Stimulated activated CD8-positive, alpha-beta memory T cell treated with anti-CD3 and anti-CD28 coated beads, Interleukin-4, amount 100 ng/mL, for 48 hours (primary cell): ENCODE results near the gene MSANTD1.
A peak's percentile ranks its signal among the peaks of the same experiment; 100 is the strongest.

Experiments
- DNase-seq: peaks from one replicate; pipeline ENCODE4 v3.0.0-alpha.2; 2020

The MSANTD1 gene

DNA sequence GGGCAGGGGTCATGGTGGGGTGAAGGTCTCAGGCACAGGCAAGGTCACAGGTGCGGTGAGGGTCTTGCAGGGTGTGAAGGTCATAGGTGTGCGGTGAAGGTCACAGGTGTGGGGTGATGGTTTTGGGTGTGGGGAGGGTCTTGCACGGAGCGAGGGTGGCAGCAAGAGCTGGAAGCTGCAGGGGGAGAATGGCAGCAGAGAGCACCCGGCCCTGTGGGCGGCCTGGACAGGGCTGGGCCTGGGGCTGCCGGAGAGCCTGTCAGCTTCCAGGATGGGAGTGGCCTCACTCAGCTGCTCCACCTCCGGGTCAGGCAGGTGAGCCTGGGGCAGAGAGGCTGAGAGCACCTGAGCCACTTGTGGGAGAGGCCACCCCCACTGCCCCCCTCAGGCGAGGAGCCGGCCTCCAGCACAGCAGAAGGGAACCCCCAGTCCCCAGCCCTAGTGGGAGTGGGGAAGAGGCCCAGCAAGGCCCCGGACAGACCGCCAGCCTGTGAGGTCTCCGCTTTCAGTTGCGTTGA, 1.5 kb downstream of the MSANTD1 start:
- DNase-seq = no peak

DNA sequence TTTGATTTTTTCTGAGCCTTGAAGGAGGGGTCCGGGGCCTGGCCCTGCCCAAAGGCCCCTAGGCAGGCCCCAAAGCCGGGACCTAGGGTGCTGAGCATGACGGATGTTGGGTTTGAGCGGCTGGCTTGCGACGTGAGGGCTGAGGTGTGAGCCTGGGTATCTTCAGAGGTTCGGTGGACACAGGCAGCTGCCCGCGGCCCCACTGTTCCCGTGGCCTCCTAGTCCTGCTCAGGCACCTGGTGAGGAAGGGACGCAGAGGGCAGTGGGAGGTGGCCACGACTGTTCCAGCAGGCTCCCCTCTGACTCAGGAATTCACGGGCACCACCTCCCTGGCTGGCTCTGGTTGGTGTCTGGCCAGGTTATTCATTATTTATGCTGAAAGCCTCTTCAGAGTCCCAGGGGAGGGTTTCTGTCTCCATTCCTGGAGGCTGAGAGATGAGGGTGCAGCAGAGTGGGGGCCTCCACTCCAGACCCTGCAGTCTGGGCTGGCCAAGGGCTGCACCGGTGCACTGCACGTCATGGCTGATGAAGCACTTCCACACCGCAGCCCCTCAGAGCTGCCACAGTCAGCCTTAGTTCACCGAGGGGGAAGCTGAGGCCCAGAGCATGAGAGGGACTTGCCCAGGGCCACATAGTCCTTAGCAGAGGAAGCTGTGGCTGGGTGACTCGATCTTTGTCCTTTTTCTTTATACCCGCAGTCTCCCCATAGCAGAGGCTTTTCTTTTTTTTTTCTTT, 2.2 kb downstream of the MSANTD1 start:
- no peak for DNase-seq

DNA sequence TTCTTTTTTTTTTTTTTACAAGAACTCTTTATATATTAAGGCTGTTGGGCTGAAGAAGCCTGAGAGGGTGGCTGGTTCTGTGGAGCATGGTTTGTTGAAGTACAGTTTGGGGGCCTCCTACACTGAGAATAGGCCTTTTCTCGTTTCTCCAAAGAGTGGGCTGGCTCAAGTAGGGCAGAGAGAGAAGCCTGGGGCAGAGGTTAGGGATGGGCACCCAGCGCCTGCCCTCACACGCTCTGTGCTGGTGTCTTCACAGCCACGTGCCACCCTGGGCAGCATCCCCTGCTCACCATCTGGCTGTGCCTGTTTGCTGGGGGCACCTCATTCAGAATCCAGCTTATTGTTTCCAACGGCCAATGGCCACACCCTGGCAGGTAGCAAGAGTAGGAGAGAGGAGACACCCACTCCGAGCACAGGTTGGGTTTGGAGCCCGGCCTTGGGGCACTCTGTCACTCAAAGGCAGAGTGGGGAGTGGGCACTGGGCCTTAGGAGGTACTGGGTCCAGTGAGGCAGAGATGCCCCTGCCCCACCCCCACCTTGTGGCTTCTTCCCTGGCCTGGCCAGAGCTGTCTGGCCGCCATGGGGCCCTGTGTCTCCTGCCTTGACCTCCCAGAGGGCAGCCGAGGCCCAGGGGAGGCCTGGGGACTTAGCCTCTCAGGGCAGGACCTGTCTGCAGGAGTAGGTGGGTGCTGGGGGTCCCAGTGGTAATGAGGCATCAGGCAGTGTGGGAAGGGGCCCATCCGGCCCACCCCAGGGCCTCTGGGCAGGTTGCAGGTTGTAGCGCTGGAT, 2.9 kb downstream of the MSANTD1 start:
- DNase-seq = no peak

DNA sequence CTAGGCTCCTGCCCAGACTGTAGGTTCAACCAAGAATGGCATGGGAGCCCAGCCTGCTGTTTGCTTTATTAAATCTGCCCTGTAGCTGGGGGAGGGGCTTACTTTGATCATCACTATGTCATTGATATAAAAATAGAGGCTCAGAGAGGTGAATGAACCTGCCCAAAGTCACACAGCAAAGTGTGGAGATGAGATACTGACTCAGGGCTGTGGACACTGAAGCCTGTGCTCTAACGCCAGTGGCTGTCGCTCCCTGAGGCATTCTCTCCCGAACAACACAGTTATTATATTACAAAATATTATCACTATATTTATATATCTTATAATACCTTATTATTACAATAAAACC, 3.5 kb downstream of the MSANTD1 start:
- DNase-seq = no peak

DNA sequence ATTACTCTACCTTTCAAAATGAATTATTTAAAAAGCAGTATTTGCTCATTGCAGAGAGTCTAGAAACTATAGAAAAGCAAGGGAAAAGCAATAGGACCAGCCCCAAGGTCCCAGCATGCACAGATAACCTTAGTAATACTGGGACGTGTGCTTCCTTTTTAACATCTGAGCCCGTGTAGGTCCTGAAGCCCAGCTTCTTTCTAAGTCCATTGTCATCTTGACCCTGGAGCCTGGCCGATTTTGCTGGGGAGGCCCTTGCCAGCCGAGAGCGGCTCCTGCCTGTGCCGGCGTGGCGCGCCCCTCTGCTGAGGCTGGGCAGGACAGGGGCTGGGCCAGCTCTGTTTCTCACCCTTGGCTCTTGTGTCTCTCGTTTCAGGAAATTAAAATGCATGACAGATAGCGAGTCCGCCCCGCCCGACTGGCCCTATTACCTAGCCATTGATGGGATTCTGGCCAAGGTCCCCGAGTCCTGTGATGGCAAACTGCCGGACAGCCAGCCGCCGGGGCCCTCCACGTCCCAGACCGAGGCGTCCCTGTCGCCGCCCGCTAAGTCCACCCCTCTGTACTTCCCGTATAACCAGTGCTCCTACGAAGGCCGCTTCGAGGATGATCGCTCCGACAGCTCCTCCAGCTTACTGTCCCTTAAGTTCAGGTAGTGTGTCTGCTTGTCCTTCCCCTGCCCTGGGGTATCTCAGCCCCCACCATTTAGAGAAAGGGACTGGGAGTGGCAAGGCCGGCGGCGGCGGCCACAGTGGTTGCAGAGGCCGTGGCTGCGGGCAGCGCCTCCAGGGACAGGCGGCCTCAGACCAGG, 4.1 kb downstream of the MSANTD1 start:
- DNase-seq = no peak

DNA sequence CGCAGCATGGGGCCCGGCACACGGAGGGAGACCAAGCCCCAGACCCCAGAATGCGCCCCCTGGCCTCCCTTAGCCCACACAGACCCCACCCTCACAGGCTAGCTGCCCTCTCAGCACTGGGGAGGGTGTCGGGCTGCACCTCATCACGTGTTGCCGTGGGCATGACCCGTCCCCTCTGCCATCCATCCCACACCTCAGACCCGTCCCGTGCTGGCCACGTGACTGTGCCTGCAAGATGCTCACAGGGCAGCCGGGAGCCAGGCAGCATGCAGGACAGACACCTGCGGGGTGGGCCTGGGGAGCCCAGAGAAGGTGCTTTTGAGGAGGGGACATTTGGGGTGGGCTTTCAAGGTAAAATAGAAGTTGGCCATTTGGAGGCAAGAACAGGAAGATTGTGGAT, 4.8 kb downstream of the MSANTD1 start:
- no peak for DNase-seq

DNA sequence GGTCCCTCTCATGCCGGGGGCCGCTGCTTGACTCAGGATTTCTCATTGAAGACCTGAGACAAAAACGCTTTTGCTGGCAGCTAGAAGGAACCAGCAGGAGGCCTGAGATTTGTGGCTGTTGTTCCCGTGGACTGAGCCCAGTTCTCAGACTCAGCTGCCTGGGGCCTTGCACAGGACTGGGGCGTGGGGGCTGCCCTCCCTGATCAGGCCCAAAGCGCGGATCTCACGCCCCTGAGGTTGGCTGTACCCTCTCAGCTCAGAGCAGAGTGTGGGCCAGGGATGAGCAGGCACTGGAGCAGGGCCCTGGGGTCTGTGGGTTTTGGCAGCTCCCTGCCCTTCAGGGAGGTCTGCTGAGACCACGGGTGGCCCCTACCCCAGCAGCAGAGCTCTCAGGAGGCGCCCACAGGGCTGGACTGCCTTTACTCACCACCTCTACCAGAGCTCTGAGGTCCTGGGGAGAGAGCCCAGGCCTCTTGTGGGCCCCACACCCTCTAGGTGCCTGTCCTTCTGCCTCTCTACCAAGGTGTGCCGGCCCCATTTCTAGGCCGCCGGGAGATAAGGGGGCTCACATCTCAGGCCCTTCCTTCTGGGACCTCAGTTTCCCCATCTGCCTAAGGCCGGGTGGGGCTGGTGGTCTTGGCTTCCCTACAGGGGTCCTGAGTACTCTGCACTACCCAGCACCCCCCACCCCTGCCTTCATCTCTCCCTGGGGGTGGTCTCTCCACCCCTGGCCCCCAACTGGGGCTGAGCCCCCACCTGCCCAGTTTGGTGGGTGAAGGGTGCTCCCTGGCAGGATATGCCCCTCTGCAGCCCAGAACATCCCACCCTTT, 5.6 kb downstream of the MSANTD1 start:
- no peak for DNase-seq

DNA sequence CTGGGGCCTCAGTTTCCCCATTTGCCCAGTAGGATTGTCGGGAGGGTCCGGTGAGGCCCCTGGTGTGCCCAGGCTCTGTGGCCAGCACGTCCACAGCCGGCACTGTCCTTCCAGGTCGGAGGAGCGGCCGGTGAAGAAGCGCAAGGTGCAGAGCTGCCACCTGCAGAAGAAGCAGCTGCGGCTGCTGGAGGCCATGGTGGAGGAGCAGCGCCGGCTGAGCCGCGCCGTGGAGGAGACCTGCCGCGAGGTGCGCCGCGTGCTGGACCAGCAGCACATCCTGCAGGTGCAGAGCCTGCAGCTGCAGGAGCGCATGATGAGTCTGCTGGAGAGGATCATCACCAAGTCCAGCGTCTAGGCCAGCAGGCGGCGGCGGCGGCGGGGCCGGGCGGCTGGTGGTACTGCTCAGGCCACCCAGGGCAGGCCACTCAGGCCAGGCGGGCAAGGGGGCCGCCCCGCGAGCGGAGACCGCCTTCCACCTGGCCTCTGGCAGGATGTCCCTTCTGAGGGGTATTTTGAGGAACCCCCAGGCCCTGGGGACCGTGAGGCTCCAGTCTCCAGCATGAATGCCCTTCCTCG, 6.7 kb downstream of the MSANTD1 start:
- no peak for DNase-seq

DNA sequence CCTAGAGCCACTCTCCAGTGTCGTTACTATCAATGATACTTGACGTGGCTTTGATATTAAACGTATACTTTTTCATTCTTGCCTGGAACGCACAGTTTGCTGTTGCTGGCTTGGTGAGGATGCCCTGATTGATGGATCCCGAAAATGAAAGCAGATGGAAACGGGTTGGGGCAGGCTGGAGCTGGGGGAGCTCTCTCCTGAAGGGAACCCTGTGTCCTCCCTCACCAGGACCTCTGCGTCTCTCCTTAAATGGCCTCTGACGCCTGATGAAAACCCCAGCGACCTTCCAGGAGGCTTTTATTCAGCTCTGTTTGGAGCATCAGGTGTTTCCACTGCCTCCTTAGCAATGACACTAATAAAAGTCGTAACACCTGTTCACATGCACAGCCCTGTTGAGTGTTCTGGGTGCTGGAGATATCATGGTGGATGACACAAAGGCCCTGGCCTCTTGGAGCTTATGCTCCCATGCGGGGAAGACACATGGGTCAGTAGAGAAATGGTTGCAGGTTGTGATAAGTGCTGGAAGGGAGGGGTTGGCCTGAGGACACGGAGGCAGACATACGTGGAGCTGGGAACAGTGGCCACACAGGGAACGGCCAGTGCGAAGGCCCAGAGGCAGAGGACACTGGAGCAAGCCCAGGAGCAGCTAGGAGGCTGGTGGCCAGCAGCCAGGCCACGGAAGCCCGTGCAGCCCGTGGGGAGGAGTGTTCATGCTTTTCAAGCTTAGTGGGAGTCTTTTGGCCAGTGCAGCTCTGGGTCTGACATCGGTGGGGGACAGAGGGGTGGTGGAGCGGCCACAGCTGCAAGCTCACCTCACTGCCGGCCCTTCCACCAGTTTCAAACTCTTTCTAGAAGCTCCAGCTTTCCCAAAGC, 7.5 kb downstream of the MSANTD1 start:
- DNase-seq = no peak

DNA sequence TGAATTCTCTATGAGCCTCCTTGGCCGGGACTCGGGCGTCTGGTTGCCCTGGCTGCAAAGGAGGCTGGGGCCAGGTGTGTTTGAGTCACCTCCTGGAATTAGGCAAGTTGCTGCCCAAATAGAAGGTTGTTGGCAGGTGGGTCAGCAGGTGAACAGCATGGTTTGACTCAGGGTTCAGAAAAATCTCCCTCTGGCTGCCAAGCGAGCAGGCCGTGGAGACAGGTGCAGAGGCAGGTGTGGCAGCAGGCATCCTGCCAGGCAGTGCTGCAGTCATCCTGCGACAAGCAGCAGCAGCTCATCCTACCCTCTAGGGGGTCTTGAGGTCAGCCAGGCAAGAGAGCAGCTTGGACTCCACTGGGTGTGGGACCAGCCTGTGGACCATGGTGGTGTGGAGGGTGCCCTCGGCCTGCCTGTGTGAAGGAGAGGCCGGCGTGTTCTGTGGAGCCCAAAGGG, 8.2 kb downstream of the MSANTD1 start:
- no peak for DNase-seq

DNA sequence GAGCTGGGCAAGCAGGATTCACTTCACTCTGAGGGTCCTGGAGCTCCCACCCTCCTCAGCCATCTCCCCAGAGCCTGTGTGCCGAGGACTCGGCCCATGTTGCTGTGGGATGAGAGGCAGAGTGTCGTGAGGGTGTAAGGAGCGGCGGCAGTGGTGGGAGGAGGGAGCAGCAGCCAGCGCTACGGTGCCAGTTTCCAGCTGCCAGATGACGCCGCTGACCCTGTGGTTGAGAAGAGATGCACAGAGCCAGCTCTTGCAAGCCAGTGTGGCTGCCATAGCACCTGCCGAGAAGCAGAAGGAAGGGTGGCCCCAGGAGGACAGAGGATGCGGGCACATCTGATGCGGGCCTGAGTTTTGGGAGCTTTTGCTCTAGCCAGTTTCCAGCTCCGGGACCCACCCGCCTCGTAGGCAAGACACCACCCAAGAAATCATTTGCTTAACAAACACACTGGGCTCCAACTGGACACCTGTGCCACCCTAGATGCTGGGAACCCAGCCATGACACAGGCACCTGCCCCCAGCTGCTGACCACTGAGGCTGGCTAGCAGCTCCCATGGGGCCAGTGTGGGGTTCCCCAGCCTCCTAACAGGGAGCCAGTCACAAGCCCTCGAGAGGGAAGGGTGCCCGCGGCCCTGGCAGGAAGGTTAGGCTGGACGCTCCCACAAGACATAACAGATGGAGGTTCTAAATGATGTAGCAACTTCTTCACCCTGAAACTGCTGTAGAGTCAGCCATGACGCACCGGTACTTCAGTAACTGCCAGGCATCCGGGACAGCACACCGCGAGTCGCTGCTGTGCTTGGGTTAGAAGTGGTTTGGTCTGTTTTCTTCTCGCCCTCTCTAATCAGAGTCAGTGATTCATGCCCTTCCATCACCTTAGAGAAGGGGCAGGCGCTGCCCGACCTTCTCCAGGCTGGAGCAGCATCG, 8.9 kb downstream of the MSANTD1 start:
- no peak for DNase-seq

DNA sequence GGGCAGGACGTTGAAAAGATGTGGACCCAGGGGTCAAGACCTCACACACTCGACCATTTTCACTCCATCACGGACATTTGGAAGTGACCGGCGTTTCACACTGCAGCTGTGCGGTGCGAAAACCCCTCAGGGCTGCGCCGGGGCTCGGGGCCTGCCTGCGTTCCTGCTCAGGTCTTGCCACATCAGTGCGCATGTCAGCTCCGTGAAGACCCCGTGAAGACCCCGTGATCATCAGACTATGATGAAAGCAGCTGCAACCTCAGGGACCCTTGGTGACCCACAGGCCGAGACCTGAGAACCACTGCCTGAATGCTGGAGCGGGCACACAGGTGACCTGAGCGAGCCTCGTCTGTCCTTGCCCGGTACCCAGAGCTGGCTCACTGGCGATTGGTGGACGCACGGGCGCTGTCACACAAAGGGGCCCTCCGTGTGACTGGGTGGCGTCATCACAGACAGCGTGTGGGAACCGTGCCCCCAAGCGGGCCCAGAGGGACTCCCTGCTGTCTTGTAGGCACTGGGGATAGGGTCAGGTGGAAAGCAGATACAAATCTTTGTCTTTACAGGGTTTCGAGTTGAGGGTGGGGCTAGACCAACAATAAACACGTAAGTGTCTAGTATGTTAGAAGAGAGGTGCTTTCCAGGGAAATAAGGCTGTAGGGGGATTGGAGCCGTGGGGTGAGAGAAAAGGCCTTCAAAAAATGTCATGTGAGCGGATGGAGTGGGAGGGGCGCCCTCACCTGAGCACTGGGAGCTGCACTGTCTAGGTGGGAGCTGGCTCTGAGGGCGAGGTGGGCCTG, 12.7 kb downstream of the MSANTD1 start:
- DNase-seq = no peak

DNA sequence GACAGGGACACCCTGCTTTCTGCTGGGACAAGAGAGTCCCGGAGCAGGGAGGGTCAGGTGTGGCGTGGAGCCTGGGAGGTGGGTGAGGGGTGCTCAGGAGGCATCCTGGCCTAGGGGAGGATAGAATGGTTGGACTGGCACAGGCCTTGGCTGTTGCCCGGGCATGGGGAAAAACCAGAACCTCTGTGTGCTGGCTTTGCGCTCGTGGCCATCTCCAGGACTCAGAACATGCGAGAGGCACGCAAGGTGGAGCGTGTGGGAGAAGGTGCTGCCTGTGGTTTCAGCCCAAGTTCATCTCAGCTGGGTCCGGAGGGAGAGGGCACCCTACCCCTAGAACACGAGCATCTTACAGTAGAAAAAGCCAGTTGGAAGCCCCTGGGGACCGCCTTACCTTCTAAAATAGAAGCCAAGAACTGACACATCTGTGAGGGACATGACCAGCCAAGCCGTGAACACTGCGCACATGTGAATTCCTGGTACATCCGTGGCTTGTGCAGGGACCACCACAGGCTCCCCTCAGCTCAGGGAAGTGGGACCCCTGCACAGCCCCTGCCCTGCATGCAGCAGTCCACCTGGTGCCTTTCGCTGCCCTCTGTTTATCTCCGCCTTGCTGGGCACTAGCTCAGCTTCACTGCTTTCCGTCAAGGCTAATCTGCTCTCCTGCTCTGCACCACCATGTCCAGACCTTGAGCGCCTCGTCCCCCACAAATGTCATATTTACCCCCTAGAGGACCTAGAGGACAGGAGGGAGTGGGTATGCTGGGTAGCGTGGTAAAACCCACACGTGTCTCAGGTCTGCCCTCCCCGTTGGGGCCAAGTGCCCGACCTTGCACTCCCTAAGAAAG, 13.5 kb downstream of the MSANTD1 start:
- no peak for DNase-seq

DNA sequence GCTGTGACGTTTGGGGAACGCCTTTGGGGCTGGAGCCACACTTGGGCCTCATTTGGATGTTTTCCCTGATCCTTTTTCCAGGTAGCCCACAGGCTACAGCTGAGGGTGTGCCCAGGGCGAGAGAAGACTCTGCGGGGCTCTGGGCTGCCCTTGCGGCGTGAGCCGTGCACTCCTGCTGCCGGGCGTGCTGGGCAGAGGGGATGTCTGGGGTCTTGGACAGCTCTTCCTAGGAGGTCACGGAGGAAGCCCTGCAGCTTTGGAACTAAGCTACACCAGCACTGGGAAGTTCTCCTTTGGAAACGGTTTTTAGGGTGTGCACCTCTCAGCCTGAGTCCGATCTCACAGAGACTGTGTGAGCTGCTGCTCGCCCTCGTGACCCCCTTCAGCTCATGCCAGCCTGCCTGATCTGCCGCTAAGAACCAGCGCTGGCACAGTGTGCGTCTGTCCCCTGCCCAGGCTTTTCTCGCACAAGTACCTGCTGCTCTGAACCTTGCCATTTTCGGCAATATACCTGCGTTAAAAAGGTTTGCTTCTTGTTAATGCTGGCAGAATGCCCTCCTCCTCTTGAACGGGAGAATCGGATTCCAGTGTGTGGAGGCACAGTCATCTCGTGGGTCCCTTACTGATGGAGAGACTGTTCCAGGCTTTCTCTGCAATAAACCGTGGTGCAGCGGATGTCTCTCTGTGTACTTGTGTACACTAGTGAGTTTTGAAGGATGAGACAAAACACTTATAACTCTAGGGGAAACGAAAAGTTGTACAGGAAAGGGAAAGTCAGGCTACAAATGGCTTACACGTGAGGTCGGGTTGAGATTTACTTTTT, 14.3 kb downstream of the MSANTD1 start:
- no peak for DNase-seq

DNA sequence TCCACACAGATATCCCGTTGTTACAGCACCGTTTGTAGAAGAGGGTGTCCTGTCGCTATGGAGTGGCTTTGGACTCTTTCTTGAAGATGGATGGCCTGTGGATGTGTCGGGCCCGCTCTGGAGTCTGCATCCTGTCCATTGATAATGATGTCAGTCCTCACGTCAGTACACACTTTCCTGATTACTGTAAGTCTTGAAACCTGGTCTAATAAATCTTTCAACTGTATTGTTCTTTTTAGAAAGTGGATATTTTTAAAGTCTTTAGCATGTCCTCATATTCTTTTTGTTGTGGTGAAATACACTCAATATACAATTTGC, 14.9 kb downstream of the MSANTD1 start:
- DNase-seq = no peak

DNA sequence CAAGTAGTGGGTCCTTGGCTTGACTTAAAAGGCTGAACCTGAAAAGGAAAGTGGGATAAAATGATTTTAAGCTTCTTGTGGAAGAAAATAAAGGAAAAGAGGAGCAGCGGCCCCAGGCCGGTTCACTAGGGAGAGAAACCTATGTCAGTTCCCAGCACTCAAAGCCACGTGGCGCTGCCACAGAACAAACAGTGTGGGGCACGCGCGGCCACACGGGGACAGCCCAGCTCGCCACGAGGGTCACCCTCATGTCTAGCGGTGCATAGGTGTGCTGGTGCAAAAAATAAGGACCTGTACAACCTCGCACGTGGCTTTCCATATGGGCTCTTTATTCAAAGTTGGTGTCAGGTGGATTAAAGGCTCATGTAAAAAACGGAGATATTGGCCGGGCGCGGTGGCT, 17.1 kb downstream of the MSANTD1 start:
- DNase-seq = peak; percentile 9
